ENCODE data around the gene CCAR1.
"Not testable (repeated sequence)": the region's sequence is repeated elsewhere in the genome, so short reads cannot be mapped to it uniquely, and the experiment has no call there.

CCAR1 gene

GRCh38 chr10:68796605-68797004, 75.6 kb downstream of the CCAR1 start:
- no peak overlapping the region for H3K4me3 ChIP-seq (ENCODE audit: low read depth, low read length)
- DNase-seq (ENCODE audit: low read depth): no peak
- TF ChIP-seq CTCF (conservative IDR thresholded peaks at IDR 0.05; ENCODE audit: low read depth, low read length): no peak

DNA sequence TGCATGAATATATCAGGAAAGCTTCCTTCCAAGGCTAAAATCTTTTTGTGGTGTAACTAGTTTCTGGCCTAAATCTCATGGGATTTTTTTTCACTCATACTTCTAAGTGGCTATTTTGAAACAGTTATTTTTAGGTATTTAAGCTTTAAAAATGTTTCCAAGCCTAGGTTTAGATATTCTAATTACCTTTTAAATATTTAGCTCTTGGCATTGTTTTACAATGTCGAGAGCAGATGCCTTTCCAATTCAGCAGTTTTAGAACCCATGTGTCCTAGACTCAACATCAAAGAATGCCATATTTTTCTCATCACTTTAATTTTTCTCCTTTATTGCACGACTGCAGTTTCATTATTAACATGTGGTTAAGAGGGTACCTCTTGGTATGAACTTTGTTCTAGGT, 79.2 kb downstream of the CCAR1 start:
- no peak for TF ChIP-seq CTCF (conservative IDR thresholded peaks at IDR 0.05; ENCODE audit: low read depth, low read length)
- H3K4me3 ChIP-seq (ENCODE audit: low read depth, low read length): no peak overlapping the region
- no peak for DNase-seq (ENCODE audit: low read depth)

- TF ChIP-seq CTCF (conservative IDR thresholded peaks at IDR 0.05; ENCODE audit: low read depth, low read length): no peak
- H3K4me3 ChIP-seq (ENCODE audit: low read depth, low read length): no peak overlapping the region
- no peak for DNase-seq (ENCODE audit: low read depth)
Observed at GRCh38 chr10:68804692-68805091, 83.7 kb downstream of the CCAR1 start.

DNA sequence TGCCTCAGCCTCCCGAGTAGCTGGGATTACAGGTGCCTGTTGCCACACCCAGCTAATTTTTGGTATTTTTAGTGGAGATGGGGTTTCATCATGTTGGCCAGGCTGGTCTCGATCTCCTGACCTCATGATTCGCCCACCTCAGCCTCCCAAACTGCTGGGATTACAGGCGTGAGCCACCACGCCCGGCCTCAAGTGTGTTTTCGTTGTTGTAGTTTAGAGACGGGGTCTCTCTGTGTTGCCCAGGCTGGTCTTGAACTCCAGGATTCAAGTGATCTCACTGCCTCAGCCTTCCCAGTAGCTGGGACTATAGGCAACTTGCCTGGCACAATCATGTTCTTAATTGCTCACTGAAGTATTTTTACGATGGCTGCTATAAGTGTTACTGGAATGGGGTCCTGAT, 89.8 kb downstream of the CCAR1 start:
- H3K4me3 ChIP-seq (ENCODE audit: low read depth, low read length); DNase-seq (ENCODE audit: low read depth): not testable (repeated sequence)

- TF ChIP-seq CTCF (conservative IDR thresholded peaks at IDR 0.05; ENCODE audit: low read depth, low read length): no peak
- no peak overlapping the region for H3K4me3 ChIP-seq (ENCODE audit: low read depth, low read length)
- DNase-seq (ENCODE audit: low read depth): no peak
Observed at GRCh38 chr10:68811314-68812009, 90.4 kb downstream of the CCAR1 start.

DNA sequence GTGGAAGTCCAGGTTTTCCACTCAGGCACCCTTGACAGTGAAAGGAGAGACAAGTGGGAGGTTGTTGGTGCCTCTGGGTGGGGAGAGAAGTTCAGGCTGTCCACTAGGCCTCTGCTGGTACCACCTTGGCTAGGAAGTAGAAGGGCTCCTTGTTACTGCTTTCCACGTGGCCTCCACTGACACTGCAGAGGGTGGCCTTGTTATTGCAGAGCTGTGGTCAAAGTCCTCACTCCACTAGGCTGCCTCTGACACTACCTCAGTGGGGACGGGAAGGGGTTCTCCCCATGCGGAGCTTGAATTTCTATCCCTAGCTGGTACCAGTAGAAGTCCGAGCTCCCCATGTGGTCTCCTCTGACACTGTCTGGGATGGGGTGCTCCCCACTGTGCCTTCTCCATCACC, 91.4 kb downstream of the CCAR1 start:
- no peak overlapping the region for H3K4me3 ChIP-seq (ENCODE audit: low read depth, low read length)
- TF ChIP-seq CTCF (conservative IDR thresholded peaks at IDR 0.05; ENCODE audit: low read depth, low read length): no peak
- DNase-seq (ENCODE audit: low read depth): no peak

DNA sequence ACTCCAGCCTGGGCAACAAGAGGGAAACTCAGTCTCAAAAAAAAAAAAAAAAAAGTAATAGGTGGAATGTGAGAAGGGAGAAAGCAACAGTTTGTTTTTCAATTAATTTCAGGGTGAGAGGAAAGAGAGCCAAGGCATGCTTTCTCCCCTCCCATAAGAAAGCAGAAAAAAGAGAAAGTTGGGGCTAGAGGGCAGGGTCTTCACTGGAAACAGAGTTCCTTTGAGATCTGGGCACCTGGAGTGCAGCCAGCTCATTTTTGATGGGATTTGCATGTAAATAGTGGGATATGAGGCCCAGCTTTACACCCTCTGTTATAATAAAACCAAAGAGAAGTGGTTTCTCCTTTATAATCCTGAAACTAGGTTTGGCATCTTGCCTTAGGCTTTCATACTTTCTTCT, 92.5 kb downstream of the CCAR1 start:
- no peak overlapping the region for H3K4me3 ChIP-seq (ENCODE audit: low read depth, low read length)
- no peak for DNase-seq (ENCODE audit: low read depth)
- no peak for TF ChIP-seq CTCF (conservative IDR thresholded peaks at IDR 0.05; ENCODE audit: low read depth, low read length)

Data from choroid plexus epithelial cell (primary cell).